DND-41 (cell line): ENCODE results near the gene SNTA1.

Source experiments
- ATAC-seq: fragments of 200-7000 bp; cut with Tn5 transposase; 3 replicates; pipeline ENCODE4 v1.9.1; 2021; ENCODE audit warnings: low read depth; ENCODE audit not compliant: insufficient read depth
- DNase-seq: peaks from one replicate; pipeline ENCODE4 v3.0.0-alpha.2; 2020
- H2AFZ ChIP-seq: 2 replicates; pipeline ENCODE4 v1.6.0; 2012; ENCODE audit warnings: low read depth, low read length
- H3K27ac ChIP-seq: 2 replicates; pipeline ENCODE4 v1.5.1; 2012; ENCODE audit warnings: low read length, inconsistent platforms
- H3K27me3 ChIP-seq: fragments of 200-600 bp; sonication (generic); 2 replicates; pipeline ENCODE4 v1.6.0; 2012; ENCODE audit warnings: low read length, mild to moderate bottlenecking, inconsistent platforms; ENCODE audit not compliant: insufficient read depth, poor library complexity
- H3K36me3 ChIP-seq: 2 replicates; pipeline ENCODE4 v1.5.1; 2012; ENCODE audit warnings: low read length, inconsistent platforms; ENCODE audit not compliant: insufficient read depth
- H3K4me1 ChIP-seq: 2 replicates; pipeline ENCODE4 v1.5.1; 2012; ENCODE audit warnings: mild to moderate bottlenecking, low read length; ENCODE audit not compliant: insufficient read depth
- H3K4me2 ChIP-seq: 2 replicates; pipeline ENCODE4 v1.6.0; 2012; ENCODE audit warnings: mild to moderate bottlenecking, moderate library complexity, low read length, inconsistent platforms; ENCODE audit not compliant: insufficient read depth
- H3K4me3 ChIP-seq, 2 experiments: fragments of 200-600 bp in 1 of 2; shearing (Covaris generic) in 1 of 2; 2 replicates each; pipeline ENCODE4 v1.5.1; 2012 to 2016; ENCODE audit warnings: inconsistent platforms in 2 of 2, low read length in 2 of 2, mild to moderate bottlenecking in 2 of 2, low read depth in 1 of 2, moderate library complexity in 1 of 2
- H3K79me2 ChIP-seq: 2 replicates; pipeline ENCODE4 v1.6.0; 2012; ENCODE audit warnings: low read length, inconsistent platforms; ENCODE audit not compliant: insufficient read depth
- H3K9ac ChIP-seq: 2 replicates; pipeline ENCODE4 v1.6.0; 2012; ENCODE audit warnings: low read depth, mild to moderate bottlenecking, inconsistent platforms, low read length, moderate library complexity
- H3K9me3 ChIP-seq: 2 replicates; pipeline ENCODE4 v1.5.1; 2012; ENCODE audit warnings: low read length, moderate library complexity, mild to moderate bottlenecking, inconsistent platforms; ENCODE audit not compliant: insufficient read depth, severe bottlenecking
- H4K20me1 ChIP-seq: 2 replicates; pipeline ENCODE4 v1.6.0; 2012; ENCODE audit warnings: low read length; ENCODE audit not compliant: insufficient read depth
- CTCF ChIP-seq: IDR thresholded peaks from 2 replicates; pipeline ENCODE4 v1.5.1; 2012; ENCODE audit warnings: borderline replicate concordance, low read length, moderate library complexity, mild to moderate bottlenecking; ENCODE audit not compliant: poor library complexity, severe bottlenecking; ENCODE audit errors: extremely low read depth
- EZH2 ChIP-seq: IDR thresholded peaks from 3 replicates; pipeline ENCODE4 v1.6.1; 2012; ENCODE audit warnings: borderline replicate concordance, low read depth, mild to moderate bottlenecking, moderate library complexity, low read length, inconsistent platforms; ENCODE audit not compliant: severe bottlenecking

The SNTA1 gene

DNA sequence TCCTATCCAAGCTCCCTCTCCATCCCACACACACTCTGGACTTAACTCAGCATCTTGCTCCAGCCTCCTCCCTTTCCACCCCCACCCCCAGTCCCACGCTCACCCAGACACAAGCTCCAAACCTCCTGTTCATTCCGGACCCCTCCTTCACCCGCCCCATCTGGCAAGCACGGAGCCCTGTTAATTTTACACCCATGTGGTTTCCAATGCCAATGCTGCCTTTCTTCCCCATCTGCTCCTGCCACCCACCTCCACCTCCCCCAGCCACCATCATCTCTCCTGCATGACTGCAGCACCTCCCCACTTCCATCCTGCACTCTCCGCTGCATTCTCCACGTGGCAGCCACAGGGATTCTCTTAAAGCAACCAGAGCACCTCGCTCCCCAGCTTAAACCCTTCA is 32.3 kb downstream of the SNTA1 start:
- H3K9ac ChIP-seq, result no peak overlapping the region

DNA sequence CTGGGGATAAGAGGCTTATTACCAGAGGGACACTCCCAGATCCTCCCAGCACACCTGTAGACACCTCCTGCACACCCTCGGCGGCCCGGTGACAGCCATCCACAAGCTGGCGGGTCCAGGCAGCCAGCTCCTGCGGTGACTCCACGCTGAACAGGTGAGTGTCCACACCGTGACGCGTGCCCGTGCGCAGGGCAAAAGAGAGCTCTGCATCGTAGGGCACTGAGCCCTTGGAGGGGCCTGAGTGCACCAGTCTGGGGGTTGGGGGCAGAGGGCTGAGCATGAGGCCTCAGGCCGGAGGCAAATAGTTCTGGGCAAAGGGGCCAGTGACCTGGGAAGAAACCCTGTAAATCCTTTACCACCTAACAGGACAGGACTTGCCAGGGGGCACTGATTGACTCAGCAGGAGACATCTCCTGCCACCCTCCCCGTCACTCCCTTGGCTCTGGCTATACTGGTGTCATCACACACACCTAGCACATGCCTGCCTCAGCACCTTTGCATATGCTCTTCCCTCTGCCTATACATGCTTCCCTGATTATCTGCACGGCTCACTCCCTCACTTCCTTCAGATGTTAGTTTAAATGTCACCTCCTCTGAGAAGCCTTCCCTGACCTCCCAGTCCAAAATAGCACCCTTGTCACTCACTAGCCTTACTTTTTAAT is 33.4 kb downstream of the SNTA1 start:
- TF ChIP-seq CTCF, result no peak
- TF ChIP-seq EZH2, result no peak
- no peak overlapping the region for H2AFZ ChIP-seq

More for the DNA sequence above, 32.3 kb downstream of the SNTA1 start:
- no peak overlapping the region for H3K4me3 ChIP-seq
- H3K9me3 ChIP-seq, result no peaks in the 10 kb centered on the region
- peaks cover 7% of the 10 kb centered on the region; the same call in 1 of the 2 replicates for H3K4me1 ChIP-seq
- H3K36me3 ChIP-seq, result peaks cover 53% of the 10 kb centered on the region
- no peak overlapping the region for H3K27ac ChIP-seq
- TF ChIP-seq CTCF (no peak), EZH2 (no peak)
- H3K4me2 ChIP-seq, result no peak overlapping the region
- DNase-seq (no peak), ATAC-seq (no peak)
- H2AFZ ChIP-seq, result no peak overlapping the region
- H3K27me3 ChIP-seq, result no peaks in the 10 kb centered on the region
- H3K79me2 ChIP-seq, result peaks cover 12% of the 10 kb centered on the region; the same call in 1 of the 2 replicates
- H4K20me1 ChIP-seq, result peaks cover 23% of the 10 kb centered on the region

GRCh38 chr20:33408716-33409654 is 34.6 kb downstream of the SNTA1 start:
- Histone ChIP-seq H3K4me1 (peaks cover 7% of the 10 kb centered on the region; the same call in 1 of the 2 replicates), H2AFZ (no peak overlapping the region), H3K27ac (0 out of 2 replicates have a peak overlapping the region, but pooled peaks have one; percentile 23), H3K9ac (no peak overlapping the region), H3K4me2 (no peak overlapping the region), H3K79me2 (peaks cover 25% of the 10 kb centered on the region), H3K4me3 (no peak overlapping the region), H3K27me3 (no peaks in the 10 kb centered on the region), H4K20me1 (peaks cover 23% of the 10 kb centered on the region), H3K36me3 (peaks cover 58% of the 10 kb centered on the region), H3K9me3 (no peaks in the 10 kb centered on the region)
- TF ChIP-seq CTCF, result no peak
- TF ChIP-seq EZH2, result no peak
- DNase-seq, result no peak
- no peak for ATAC-seq

More for the DNA sequence above, 33.4 kb downstream of the SNTA1 start:
- ATAC-seq (no peak; the same call in 2 of the 3 replicates), DNase-seq (no peak)
- no peak overlapping the region for H3K27ac ChIP-seq
- H3K9me3 ChIP-seq, result no peaks in the 10 kb centered on the region
- H3K9ac ChIP-seq, result no peak overlapping the region
- no peaks in the 10 kb centered on the region for H3K27me3 ChIP-seq
- H3K4me2 ChIP-seq, result no peak overlapping the region
- H3K4me1 ChIP-seq, result peaks cover 7% of the 10 kb centered on the region; the same call in 1 of the 2 replicates
- H3K79me2 ChIP-seq, result peaks cover 16% of the 10 kb centered on the region
- peaks cover 23% of the 10 kb centered on the region for H4K20me1 ChIP-seq
- peaks cover 53% of the 10 kb centered on the region for H3K36me3 ChIP-seq
- H3K4me3 ChIP-seq, result no peak overlapping the region
